HG02763 (cell line): Measurements from ENCODE around the gene PFKFB1.

Experiments
- ATAC-seq: cut with Tn5 transposase; IDR thresholded peaks from one replicate; pipeline ENCODE4 v1.9.1; 2021; ENCODE audit warnings: mild to moderate bottlenecking, moderate library complexity; ENCODE audit not compliant: unreplicated experiment

Gene PFKFB1

GRCh38 chrX:54928876-54929275 is 65.1 kb downstream of the PFKFB1 start:
- ATAC-seq: no peak

GRCh38 chrX:54926978-54927377 is 67.0 kb downstream of the PFKFB1 start:
- ATAC-seq: no peak

GRCh38 chrX:54923376-54923775 is 70.6 kb downstream of the PFKFB1 start:
- no peak for ATAC-seq

GRCh38 chrX:54922547-54922946 is 71.4 kb downstream of the PFKFB1 start:
- no peak for ATAC-seq

GRCh38 chrX:54921427-54922021 is 72.5 kb downstream of the PFKFB1 start:
- no peak for ATAC-seq

GRCh38 chrX:54920610-54921426 is 73.2 kb downstream of the PFKFB1 start, which contains the start of gene TRO:
TRO (plus strand) TSS chrX:54920824; CDS start chrX:54922247, 1,423 bp downstream.
- ATAC-seq: no peak

GRCh38 chrX:54909941-54910340 is 84.0 kb downstream of the PFKFB1 start:
- ATAC-seq: no peak

- ATAC-seq: no peak
Observed at GRCh38 chrX:54894159-54894558, 99.8 kb downstream of the PFKFB1 start.

- ATAC-seq: no peak
Observed at GRCh38 chrX:54891573-54891972, 102.4 kb downstream of the PFKFB1 start.

GRCh38 chrX:54885740-54886139 is 108.2 kb downstream of the PFKFB1 start:
- no peak for ATAC-seq
